GM19351 (cell line): ENCODE measurements around the gene PIAS3.

Experiments
- ATAC-seq: cut with Tn5 transposase; IDR thresholded peaks from one replicate; pipeline ENCODE4 v1.9.1; 2021; ENCODE audit warnings: mild to moderate bottlenecking, moderate library complexity; ENCODE audit not compliant: unreplicated experiment

Gene PIAS3

DNA sequence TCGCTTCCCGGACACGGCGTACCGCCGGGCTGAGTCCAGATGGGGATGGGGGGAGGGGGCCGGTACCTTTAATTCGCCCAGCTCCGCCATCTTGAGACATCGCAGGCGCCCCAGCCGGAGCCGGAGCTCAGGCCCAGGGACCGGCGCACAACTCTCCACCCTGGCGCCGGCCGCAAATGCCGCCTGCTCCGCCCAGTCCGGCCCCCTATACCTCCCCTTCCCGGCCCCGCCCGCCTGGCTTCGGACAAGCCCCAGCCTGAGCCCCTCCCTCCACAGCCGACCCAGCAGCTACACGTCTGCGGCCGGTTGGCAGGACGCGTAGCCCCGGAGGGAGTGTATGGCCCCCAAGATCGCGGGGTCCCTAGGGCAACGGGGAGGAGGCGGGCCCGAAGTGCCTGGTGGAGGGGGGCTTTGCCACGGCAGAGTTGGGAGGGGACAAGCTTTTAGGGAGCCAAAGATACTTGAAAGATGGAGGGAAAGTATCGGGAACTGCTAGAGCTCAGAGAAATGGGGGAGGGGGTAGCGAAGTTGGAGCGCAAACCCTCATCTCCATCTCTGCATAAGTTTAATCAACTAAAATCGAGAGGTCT is at the start of gene PIAS3:
PIAS3 (minus strand) TSS at position 181 of the 590 bp plus-strand sequence; CDS start at position 90, 91 bp downstream.
- ATAC-seq, result peak; percentile 82

DNA sequence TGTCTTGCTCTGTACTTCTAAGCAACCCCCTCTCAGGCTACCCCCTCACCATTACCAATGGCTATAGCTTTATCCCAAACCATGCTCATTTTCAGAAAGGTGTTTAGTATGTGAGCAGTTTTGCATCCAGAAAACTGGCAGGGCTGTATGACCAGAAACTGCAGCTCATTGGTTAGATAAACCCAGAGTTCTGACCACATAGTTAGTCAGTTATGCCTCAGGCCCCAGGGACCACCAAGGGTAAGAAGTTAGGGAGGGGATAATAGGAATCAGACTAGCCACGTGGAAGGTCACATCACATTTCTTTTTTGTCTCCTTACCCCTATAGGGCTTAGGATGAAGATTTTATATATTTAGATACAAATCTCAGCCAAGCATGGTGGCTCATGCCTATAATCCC is 49.8 kb upstream of the PIAS3 start:
- no peak for ATAC-seq

DNA sequence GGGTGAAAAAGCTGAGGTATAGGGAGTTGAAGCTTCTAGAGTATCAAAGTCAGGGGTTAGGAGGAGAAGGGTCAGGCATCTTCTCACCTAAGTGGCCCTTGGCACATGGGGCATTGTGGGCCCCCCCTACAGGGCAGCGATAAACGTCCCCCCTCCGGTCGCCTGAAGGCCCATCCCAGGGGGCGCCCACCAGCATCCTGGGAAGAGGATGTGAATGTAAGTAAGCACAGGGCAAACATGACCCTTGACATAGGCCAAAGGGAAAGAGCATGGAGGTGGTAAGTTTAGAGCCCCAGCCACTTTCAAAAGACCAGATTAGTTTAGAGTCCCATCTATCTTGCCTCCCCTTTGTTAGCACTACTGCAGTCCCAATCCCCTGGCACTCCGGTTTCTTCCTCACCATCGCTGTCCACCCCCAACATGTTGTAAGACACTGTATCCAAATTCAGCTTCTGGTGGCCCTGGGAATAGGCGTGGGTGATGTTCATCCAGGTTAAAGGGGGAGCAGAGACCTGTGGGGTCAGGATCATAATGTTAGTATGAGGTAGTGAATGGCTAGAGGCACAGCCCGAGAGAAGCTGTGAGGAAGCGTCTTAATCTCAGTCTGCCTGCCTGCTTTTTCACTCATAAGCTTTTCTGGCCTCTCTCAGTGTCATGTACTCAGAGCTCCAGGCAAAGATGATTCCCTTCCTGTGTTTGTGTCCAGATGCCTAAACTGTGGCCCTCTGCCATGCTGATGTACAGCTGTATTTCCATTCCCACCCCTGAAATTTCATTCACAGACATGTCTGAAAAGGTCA is 48.3 kb upstream of the PIAS3 start:
- no peak for ATAC-seq

DNA sequence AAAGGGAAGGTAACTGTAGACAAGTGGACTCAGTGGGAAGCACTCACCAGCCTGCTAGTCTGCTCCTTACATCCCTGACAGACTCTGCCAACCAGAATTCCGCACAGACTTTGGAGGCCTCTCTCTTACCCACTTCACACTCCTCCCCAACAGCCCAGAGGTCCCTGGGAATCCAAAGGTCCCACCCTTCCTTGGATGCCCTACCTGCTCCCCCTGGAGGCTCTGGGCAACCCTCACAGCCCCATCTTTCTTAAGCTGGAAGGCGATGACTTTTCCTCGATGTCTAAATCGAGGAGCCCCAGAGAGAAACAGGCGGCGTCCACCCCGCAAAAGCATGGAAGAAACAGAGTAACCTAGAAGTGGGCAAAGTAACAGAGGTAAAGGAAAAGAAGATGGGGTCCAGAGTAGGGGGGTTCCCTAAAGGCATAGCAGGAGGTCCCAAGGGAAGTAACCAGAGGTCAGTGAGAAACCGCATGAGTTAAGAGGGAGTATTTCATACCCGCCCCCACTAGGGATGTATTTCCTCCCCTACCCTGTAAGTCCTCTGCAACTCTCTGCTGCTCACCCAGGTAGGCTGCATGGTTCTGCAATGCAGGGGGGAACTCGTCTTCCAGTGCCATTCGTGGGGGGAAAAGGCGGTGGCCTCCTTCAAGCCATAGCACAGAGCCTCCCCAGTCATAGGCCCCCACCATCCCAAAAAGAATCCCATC is 42.6 kb upstream of the PIAS3 start:
- no peak for ATAC-seq

DNA sequence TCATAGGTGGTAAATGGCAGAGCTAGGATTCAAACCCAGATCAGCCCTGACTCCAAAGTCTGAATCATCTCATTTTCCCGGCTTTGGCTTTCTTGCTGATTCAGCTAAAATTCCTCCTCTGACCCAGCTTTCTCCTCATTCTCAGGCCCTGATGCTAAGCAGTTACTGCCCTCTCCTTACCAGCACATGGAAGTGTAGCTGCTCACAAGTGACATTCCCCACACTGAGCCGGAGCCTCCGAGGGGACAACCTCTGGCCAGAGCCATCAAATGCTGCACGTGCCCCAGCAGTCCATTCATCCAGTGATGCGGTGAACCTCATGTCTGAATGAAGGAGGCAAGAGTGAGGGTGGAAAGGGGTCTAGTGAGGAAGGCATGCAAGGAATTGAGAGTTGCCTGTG is 39.9 kb upstream of the PIAS3 start:
- no peak for ATAC-seq

DNA sequence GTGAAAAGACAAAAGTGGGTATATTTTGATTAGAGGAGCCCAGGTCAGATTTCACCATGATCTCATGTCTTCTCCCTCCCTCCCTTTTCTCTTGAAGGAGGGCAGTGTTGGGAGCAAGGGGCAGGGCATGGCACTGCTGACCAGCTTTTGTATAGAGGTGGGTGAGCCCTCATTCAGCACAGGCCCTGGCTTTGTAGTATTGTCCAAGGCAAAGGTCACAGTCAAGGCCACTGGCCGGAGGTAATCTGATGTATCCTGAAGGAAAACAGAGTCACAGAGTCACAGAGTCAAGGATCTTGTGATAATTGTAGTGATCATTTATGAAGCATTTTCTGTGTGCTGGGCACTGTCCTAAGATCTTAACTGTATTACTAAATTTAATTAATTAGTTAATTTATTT is 39.1 kb upstream of the PIAS3 start:
- ATAC-seq, result no peak

DNA sequence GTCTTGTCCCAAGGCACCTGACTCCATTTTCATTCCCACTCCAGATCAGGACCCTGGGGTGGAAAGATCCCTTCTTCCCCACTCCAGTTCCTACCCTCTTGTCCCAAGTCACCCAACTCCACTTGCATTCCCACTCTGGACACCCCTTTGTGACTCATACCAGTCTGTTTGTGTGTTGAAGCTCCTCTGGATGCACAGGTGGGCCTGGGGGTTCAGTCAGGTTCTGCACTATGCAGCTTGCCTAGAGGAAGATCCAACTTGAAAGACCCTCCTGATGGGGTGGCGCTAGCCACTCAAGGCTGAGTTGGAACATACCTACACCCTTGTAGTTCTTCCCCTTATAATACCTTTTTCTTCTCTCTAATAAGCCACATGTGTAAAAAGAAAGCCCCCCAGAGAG is 36.6 kb upstream of the PIAS3 start:
- ATAC-seq, result no peak

DNA sequence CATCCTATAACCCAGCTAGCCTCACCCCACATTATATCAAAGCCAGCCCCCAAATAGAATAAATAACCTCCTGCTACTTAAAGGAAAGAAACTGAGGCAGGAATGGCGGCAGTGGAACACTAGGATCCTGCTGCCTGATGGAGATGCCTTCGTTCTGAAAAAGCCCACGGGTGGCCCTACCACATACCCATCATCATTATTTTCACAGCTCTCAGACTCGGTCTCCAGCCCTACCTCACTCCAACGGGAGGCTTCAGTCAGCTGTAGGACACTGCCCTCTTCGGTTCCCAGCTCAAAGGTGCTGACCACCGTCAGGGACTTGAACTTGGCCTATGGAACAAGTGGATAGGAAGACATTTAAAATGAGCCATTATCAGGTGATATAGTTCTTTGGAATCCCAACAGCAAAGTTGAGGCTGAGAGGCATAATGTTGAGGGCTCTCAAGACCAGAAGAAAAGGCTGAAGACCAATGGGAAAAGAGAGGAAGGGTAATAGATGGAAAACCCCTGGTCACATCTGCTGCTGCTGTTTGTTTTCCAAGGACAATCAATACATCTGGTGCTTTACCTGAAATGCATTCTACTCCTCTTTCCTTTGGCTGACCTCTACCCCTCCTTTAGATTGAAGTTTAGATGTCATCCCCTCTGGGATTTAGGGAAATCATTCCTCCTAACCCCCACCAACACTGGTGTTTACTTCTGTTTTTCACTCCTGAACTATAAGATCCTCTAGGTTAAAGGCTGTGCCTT is 34.6 kb upstream of the PIAS3 start:
- no peak for ATAC-seq

DNA sequence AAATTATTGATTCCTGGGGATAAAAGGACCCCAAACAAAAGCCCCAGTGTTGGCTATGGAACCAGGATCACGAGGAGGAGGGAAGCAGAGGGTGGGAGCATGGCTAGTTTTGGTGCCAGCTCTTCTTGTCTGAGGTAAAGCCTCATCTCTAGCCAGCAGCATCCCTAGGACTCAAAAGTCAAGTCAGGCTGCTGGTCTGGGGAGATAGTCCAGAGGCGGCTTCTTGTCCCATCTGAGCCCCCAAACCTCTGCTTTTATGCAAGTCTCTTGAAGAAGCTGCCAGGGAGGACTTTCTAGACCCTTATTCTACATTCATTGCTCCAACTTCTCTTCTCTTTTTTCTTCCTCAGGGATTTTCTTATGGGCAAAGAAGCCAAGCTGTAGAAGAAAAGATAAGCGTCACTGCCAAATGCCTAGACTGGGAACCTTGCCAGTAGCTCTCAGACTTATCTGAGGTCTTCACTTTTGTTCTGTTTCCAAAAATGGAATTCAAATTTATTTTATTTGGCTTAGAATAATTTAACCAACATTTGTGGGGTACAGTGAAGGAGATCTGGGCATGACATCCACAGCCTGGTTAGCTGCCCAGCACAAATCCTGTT is 33.7 kb upstream of the PIAS3 start:
- no peak for ATAC-seq

DNA sequence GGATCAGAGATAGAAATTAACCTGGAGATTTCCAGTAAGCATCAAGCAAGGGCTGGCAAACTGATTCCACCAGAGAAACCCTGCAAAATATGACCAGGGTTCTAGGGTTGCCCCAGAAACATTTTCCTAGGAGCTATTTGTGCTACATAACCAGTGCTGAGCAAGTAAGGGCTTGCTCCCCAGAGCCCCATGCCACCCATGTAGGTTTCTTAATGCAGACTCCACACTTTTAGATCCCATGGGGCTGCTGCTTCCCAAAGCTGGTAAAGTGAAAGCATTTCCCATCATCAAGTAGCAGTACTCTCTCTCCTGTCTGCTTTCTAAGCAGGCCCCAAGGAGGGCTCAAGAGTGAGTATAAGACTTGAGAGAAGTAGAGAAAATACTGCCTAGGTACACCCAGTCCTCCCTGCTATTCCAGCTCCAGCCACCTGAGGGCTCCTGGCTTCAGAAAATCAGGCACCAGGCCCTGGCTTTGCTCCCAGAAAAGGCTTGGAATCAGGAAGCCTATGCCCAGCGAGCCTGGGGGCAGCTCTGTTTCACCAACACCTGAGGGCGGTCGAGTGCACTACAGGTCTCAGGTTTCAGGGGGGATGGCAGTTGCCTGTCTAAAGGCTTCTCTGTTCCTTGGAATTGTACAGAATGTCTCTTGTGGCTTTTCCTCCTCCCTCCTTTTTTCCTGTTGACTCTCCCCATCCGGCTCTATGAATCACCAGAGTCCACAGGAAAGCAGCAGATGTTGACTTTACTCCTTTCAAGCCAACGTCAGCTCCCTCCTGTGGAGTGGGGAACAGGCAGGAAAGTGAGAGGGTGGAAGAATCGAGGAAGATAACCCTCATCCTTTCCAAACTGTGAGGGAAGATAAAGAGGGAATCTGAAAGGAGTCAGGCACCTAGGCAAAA is 33.0 kb upstream of the PIAS3 start:
- ATAC-seq, result no peak

DNA sequence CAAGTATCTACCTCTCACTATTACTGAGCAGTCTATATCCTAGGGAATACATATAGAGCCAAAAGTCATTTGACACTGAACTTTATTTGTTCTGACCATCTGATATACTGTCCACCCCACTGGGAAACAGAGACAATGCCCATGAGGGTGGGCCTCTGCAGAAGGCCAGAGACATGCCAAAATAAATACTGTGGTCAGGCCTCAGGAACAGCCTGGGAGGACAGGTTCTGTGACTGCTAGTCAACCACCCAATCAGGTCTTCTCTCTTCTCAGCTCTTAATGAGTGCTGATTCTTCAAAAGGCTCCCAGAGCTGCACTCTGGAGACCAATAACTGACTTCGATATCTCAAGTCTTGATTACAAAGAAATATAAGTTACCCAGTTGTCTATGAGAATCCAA is 32.3 kb upstream of the PIAS3 start:
- ATAC-seq, result no peak

DNA sequence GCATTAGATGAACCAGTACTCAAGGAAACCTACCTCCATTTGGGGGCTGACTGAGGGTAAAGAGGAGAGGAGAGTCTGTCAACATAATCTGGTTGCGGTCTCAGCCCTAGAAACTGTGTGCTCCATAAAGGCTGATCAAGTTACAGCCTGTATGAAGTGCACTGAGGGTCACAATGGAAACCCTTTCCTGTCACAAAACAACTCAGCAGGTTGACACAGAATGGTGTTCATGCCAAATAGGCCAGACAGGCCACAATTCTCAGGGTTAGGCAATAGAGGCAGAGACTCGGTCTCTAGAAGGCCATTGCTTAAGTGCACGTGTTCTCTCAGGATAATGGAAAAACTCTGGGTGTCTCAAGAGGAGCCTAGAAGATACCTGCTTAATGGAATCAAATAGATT is 30.8 kb upstream of the PIAS3 start:
- no peak for ATAC-seq

DNA sequence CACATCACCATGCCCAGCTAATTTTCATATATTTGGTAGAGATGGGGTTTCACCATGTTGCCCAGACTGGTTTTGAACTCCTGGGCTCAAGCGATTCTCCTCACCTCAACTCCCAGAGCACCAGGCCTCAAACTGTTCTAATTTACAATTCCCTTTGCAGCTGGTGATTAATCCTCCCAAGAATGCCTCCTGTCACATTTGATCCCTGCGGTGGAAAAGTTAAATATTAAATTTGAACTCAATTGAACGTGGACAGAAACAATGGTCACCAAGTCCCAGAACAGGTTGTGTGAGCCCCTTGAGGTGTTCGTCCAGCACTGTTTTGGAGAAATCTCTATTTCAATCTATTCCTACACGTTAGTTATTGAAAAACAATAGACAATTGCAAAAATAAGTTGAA is 28.8 kb upstream of the PIAS3 start:
- ATAC-seq, result no peak

DNA sequence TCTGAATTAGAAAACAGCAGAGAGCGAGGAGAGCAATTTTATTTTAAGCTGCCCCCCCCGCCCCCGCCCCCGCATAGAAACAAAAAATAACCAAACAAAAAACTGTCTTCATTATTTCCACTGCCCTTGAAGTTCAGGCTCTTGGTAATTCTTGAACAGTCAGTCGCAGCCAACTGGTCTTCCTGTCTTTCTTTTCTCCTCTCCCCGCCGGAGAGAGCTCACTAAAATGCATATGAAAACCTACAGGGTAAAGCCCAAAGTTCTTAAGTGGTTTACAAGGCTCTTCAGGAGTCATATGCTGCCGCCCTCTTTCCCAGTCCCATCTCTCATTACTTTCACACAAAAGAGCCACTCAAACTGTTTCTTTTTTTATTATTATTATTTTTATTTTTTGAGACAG is 27.9 kb upstream of the PIAS3 start:
- no peak for ATAC-seq

DNA sequence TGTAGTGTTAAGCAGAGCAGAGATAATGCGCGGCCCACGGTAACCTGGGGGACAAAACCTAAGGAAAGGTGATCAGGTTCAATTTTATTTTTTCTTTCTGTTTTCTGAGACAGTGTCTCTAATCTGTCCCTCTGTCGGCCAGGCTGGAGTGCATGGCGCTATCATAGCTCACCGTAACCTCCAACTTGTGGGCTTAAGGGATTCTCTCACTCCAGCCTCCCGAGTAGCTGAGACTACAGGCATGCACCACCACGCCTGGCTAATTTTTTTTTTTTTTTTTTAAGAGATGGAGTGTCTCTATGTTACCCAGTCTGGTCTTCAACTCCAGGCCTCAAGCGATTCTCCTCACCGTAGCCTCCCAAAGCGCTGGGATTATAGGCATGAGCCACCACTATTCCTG is 27.5 kb upstream of the PIAS3 start:
- no peak for ATAC-seq

DNA sequence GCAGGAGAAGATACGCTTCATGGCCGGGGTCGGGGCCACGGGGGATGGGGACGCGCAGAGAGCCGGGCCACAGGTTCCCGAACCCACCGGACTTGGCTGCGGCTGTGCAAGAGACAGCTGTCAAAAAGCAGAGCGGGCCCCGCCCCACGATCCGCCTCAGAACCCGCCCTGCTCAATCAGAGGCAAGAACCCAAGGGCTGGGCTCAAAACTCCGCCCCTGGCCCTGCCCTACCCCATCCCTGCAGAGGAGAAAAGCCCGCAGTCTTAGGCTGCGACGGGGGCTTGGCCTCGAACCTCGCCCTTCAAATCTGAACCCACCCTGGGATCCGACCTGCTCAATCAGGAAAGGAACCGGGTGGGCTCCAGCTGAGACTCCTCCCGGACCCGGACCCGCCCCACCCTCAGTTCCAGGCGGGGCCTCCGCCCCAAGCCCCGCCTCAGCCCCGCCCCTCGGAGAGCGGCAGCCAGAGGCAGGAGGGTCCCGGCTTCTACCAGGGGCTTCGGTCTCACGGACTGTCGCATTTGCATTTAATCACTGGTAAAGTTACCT is 26.9 kb upstream of the PIAS3 start, which contains the start of gene ANKRD35:
ANKRD35 (minus strand) TSS at position 129 of the 550 bp plus-strand sequence; CDS start at position 21, 108 bp downstream.
- ATAC-seq, result peak; percentile 100

DNA sequence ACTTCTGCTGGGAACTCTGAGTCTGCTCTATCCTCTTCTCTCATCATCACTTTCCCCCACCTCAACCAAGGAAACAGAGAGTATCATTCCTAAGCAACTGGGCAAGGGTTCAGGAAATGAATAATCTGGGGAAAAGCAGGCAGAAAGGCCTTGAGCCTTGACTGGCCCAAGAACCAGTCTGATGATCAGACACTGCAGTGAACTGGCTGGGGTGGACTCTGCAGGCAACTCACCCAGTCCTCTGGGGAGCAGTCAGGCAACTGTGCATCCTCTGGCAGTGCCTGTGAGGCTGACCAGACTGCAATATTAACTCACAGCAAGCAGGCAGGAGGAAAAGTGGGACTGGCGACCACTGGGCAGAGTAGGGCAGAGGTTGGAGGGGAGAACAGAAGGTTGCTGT is 25.8 kb upstream of the PIAS3 start:
- ATAC-seq, result no peak

DNA sequence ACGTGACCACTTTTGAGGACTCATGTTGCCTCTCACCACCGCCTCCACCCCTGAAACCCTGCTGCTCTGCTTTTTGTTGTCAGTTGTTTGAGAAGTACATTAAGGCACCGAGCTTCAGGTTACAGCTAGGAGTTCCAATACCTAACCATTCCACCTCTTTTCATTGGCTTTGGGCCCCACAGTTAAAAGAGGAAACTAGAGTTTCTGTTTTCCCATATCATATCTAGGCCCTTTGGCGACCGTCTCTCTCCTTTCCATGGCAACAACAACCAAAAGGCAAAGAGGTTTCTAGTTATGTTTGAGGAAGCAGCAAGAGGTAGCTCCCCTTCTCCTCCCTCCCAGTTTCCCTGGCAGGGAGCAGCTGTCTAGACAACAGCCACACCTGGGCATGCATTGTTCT is 20.9 kb upstream of the PIAS3 start:
- ATAC-seq, result no peak

DNA sequence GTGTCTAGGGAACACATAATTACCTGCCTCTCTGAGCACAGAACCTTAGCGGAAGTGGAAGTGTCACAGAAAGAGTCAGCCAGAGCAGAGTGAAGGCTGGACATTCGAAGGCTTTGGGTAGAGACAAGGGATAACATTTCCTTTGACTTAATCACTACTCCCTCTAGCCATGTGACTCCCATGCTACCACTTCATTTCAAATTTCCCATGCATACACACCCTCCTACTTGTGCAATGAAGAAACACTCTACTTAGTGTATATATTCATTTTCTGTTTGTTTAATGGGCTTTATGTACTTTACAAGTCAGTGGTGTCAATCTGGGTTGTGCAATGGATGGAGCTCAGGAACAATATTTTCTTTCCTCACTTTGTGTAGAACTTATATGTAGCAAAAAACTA is 19.8 kb upstream of the PIAS3 start:
- ATAC-seq, result no peak
